Tibial nerve (tissue), 4 donors: ENCODE data around the gene CCDC74A.

ENCODE experiments used
- EP300 ChIP-seq, 2 donors: sonication (generic); formaldehyde crosslinking; IDR thresholded peaks; one replicate each; pipeline ENCODE4 v1.6.1; 2017; ENCODE audit warnings: antibody characterized with exemption in 2 of 2, mild to moderate bottlenecking in 1 of 2
- TF ChIP-seq, protein P1 (sequence below), 5 experiments: fragments of 200-600 bp in 3 of 5; fragments of 450-650 bp in 2 of 5; sonication (generic) in 3 of 5; IDR thresholded peaks; one replicate each; pipeline ENCODE4 v1.5.1; 2016 to 2019; ENCODE audit warnings: antibody characterized with exemption in 5 of 5, mild to moderate bottlenecking in 3 of 5, moderate library complexity in 2 of 5

DNA sequence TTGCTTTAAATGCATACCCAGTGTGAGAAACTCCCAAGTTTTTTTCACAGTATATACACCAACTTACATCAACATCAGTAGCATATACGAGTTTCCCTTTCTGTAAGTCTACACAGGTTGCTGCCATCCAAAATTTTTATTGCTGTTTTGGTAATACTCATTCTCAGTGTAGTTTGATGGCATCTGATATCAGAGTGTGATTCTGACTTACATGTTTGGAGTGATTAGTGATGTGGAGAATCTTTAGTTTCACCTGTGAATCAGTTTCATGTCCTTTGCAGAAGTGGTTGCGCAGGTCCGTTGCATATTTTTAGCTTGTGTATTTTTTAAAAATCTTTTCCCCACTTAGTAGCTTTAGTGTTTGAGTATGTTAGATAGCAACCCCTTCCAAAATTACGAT lies 50.1 kb downstream of the CCDC74A start:
- TF ChIP-seq, protein P1, sequence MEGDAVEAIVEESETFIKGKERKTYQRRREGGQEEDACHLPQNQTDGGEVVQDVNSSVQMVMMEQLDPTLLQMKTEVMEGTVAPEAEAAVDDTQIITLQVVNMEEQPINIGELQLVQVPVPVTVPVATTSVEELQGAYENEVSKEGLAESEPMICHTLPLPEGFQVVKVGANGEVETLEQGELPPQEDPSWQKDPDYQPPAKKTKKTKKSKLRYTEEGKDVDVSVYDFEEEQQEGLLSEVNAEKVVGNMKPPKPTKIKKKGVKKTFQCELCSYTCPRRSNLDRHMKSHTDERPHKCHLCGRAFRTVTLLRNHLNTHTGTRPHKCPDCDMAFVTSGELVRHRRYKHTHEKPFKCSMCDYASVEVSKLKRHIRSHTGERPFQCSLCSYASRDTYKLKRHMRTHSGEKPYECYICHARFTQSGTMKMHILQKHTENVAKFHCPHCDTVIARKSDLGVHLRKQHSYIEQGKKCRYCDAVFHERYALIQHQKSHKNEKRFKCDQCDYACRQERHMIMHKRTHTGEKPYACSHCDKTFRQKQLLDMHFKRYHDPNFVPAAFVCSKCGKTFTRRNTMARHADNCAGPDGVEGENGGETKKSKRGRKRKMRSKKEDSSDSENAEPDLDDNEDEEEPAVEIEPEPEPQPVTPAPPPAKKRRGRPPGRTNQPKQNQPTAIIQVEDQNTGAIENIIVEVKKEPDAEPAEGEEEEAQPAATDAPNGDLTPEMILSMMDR (IDR thresholded peaks at IDR 0.05): no peak
- no peak for TF ChIP-seq EP300 (IDR thresholded peaks at IDR 0.05)
